Mesenteric fat pad (tissue), 1 donor: Measurements from ENCODE around the gene LIFR. TPM values are rescaled to one million over a fixed set of nuclear protein-coding genes. Genes with fewer than 3 reads are reported as not detected.
"Not testable (repeated sequence)": the region's sequence is repeated elsewhere in the genome, so short reads cannot be mapped to it uniquely, and the experiment has no call there.

Experiments used
- DNase-seq: peaks from one replicate; pipeline ENCODE4 v3.0.0-alpha.2; 2020; ENCODE audit warnings: low spot score
- total RNA-seq: library from RNA; stranded (reverse); fragmentation: NEBNext Ultra II Directional; extraction: Animal tissue kit (Norgen Biotek cat#: 25700); gene quantifications from one replicate; pipeline ENCODE4 v1.2.1, GENCODE V29; 2021
- donor health status: DM: yes; HTN: yes; CAD: no.

Gene LIFR
- total RNA-seq, 1 donor from 2014 or later, result 97.9 TPM

GRCh38 chr5:38582293-38582974 lies 26.0 kb upstream of the LIFR start:
- DNase-seq, result no peak

GRCh38 chr5:38581597-38581996 lies 25.2 kb upstream of the LIFR start:
- no peak for DNase-seq

GRCh38 chr5:38579105-38579504 lies 22.7 kb upstream of the LIFR start:
- DNase-seq, result no peak

GRCh38 chr5:38576961-38577684 lies 20.7 kb upstream of the LIFR start:
- DNase-seq, result no peak

GRCh38 chr5:38576442-38576841 lies 20.0 kb upstream of the LIFR start:
- no peak for DNase-seq

- DNase-seq, result no peak
Observed at GRCh38 chr5:38575476-38575875, 19.0 kb upstream of the LIFR start.

GRCh38 chr5:38574009-38574408 lies 17.6 kb upstream of the LIFR start:
- no peak for DNase-seq

GRCh38 chr5:38573521-38573920 lies 17.1 kb upstream of the LIFR start:
- no peak for DNase-seq

- DNase-seq, result no peak
Observed at GRCh38 chr5:38569180-38569579, 12.7 kb upstream of the LIFR start.

GRCh38 chr5:38567306-38567705 lies 10.9 kb upstream of the LIFR start:
- not testable (repeated sequence) for DNase-seq

GRCh38 chr5:38563624-38564023 lies 7.2 kb upstream of the LIFR start:
- DNase-seq, result no peak

- no peak for DNase-seq
Observed at GRCh38 chr5:38562444-38563210, 6.2 kb upstream of the LIFR start.

GRCh38 chr5:38559428-38559827 lies 3.0 kb upstream of the LIFR start:
- DNase-seq, result no peak

- DNase-seq, result no peak
Observed at GRCh38 chr5:38557792-38558191, 1.3 kb upstream of the LIFR start.

GRCh38 chr5:38557308-38557710 lies 863 bp upstream of the LIFR start:
- DNase-seq, result no peak

- DNase-seq, result no peak
Observed at GRCh38 chr5:38556088-38556598, 303 bp downstream of the LIFR start.

- no peak for DNase-seq
Observed at GRCh38 chr5:38555354-38556087, 925 bp downstream of the LIFR start.

GRCh38 chr5:38554861-38555260 lies 1.6 kb downstream of the LIFR start:
- DNase-seq, result no peak

- DNase-seq, result no peak
Observed at GRCh38 chr5:38554403-38554802, 2.0 kb downstream of the LIFR start.

GRCh38 chr5:38553001-38553521 lies 3.4 kb downstream of the LIFR start:
- DNase-seq, result no peak
